HG02623 (cell line): ENCODE results near the gene GLIPR2.
"Not testable (repeated sequence)": the region's sequence is repeated elsewhere in the genome, so short reads cannot be mapped to it uniquely, and the experiment has no call there.

Experiments used
- ATAC-seq: cut with Tn5 transposase; IDR thresholded peaks from one replicate; pipeline ENCODE4 v1.9.1; 2021; ENCODE audit warnings: moderate library complexity; ENCODE audit not compliant: unreplicated experiment

The GLIPR2 gene

GRCh38 chr9:36136272-36136893, at the start of gene GLIPR2:
TSS of gene GLIPR2 (plus strand) at chr9:36136733. CDS start at chr9:36136779, 46 bp downstream.
- peak; percentile 91 for ATAC-seq

GRCh38 chr9:36087054-36087453, 49.5 kb upstream of the GLIPR2 start:
- ATAC-seq = not testable (repeated sequence)

GRCh38 chr9:36088020-36088419, 48.5 kb upstream of the GLIPR2 start:
- no peak for ATAC-seq

DNA sequence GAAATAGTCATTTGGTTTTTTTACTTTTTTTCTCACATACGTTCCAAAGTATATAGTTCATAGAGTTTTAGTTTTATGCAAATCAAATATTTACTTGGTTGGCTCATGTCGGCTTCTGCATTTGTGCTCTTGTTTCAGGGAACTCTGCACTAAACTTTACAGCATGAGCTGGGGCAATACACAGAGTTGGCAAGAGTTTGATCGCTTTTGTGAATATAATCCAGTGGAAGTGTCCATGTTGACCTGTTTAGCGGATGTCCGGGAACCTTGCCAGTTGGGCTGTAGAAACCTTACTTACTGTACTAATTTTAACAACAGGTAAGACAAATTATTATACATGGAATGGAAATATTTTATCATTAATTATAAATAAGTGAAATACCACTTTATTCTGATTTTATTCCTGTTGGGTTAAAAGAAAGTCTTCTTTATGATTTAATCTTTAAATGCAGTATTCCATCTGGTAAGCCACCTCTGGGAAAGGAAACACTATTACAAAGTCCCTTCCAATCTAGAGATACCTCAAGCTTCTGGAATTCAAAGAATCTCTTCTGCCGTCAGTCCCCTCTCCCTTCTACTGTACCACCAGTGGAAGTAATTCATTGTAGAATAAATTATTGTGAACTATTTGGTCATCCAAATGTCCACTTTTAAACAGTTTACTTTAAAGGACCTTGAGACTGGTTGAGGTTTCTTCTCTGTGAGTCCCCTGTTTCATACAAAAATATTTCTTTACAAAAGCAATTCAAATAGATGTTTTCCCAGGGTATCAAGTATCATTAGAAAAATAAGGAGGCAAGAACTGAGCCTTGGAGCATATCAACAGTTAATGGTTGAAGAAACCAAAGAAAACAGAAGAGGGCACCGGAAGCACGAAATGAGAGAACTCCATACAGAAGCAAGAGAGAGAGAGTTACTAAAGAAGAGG, 45.2 kb upstream of the GLIPR2 start:
- no peak for ATAC-seq

DNA sequence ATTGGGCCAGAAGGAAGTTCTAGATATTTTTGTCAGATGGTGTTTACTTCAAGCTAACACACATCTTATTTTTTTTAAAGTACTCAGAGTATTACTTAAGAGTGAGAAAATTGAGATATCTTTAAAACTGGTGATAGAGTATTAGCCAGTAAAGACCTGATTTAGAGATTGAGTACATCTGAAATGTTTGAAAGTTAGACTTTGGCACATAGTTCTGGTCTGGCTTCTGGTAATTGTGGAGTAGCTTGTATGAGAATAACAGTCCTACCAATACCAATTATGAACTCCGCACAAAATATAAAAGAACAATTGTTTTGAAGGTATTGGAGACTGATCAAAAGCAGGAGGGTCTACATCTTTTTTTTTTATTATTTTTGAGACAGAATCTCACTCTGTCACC, 44.5 kb upstream of the GLIPR2 start:
- no peak for ATAC-seq

DNA sequence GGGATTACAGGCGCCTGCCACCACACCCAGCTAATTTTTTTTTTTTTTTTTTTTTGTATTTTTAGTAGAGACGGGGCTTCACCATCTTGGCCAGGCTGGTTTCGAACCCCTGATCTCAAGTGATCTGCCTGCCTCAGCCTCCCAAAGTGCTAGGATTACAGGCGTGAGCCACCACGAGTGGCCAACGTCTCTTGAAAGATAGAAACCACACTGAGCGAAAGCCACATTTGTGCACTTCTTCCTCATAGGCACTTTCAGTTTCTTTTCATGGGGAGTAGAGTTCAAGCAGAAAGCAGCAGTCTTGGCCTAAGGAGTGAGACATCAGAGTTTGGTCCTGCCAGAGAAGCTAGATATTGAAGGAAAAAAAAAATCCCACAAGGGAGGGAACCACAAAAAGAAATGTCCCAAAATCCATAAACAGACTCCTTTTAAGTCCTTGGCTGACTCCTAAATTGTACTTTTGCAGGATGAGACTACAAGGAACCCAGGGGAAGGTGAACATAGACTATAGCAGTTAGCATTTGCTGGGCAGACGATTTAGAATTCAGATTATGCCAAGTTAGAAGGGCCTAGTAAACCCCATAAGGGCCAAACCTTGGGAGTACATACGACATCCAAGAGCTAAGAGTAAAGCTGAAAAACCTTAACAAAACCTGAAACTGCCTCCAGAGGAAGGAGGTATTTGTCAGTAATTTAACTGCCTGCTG, 43.9 kb upstream of the GLIPR2 start:
- peak; percentile 91 for ATAC-seq

DNA sequence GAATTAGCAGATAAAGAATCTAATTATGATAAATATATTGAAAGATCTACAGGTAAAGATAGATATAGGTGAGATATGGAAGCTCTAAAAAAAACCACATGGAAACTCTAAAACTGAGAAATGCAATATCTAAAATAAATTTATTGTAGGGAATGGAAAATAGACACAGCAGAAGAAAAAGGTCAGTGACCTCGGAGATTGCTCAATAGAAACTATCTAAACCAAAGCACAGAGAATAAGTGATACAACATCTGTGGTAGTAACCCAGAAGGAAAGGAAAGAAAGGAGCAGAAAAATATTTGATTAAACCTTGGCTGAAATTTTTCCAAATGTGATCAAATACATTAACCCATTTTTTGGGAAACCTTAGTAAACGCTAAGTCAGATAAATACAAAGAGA, 43.1 kb upstream of the GLIPR2 start:
- ATAC-seq = no peak

GRCh38 chr9:36099718-36100117, 36.8 kb upstream of the GLIPR2 start:
- no peak for ATAC-seq

GRCh38 chr9:36100532-36100931, 36.0 kb upstream of the GLIPR2 start:
- no peak for ATAC-seq

GRCh38 chr9:36101916-36102741, 34.4 kb upstream of the GLIPR2 start:
- no peak for ATAC-seq

DNA sequence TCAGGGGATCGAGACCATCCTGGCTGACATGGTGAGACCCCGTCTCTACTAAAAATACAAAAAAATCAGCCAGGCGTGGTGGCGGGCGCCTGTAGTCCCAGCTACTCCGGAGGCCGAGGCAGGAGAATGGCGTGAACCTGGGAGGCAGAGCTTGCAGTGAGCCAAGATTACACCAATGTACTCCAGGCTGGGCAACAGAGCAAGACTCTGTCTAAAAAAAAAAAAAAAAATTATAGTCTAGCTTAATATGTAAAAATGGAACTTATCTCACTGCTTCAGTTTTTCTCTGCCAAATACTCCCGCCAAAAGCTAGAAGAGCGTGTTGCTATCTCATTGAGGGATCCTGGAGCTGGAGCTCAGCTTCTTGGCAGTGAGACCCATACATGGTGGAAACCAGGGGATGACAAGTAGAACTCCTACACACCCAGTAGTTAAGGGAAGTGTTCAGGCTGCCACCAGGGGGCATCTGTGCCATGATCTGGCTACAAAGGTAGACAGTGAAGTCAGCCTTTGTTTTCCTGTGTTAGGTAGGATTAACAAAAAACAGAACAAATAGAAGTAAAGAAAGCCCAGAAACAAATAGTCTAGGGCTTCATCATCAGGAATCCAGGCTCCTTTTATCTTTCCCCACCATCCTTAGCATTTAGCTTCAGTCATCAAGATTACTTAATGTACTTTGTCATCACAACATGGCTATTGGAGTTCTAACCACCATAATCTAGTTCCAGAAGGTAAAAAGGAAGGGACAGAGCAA, 33.6 kb upstream of the GLIPR2 start:
- no peak for ATAC-seq

- ATAC-seq = no peak
Observed at GRCh38 chr9:36109071-36109470, 27.5 kb upstream of the GLIPR2 start.

GRCh38 chr9:36110434-36110833, 26.1 kb upstream of the GLIPR2 start:
- ATAC-seq = no peak

GRCh38 chr9:36112516-36112915, 24.0 kb upstream of the GLIPR2 start:
- no peak for ATAC-seq

GRCh38 chr9:36113999-36114398, 22.5 kb upstream of the GLIPR2 start:
- no peak for ATAC-seq

GRCh38 chr9:36116593-36116992, 19.9 kb upstream of the GLIPR2 start:
- ATAC-seq = no peak

DNA sequence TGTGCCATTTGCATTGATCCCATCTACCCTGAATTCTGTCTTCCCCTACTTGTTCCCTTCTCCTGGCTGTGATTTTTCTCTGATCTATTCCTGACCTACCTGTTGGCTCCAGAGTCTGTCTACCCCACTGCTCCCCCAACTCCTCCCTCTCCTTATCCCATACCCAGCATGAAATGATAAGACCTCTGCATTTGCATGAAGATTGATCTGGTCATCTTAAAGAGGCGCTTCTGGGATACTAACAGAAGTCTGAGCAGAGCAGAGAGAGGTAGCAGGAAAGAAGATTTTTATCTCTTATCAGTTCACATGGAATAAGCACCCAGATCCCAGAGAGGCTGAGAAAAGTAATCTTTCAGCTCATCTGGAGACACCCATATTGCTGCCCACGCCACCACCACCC, 18.3 kb upstream of the GLIPR2 start:
- no peak for ATAC-seq

GRCh38 chr9:36118706-36119105, 17.8 kb upstream of the GLIPR2 start:
- ATAC-seq = no peak

DNA sequence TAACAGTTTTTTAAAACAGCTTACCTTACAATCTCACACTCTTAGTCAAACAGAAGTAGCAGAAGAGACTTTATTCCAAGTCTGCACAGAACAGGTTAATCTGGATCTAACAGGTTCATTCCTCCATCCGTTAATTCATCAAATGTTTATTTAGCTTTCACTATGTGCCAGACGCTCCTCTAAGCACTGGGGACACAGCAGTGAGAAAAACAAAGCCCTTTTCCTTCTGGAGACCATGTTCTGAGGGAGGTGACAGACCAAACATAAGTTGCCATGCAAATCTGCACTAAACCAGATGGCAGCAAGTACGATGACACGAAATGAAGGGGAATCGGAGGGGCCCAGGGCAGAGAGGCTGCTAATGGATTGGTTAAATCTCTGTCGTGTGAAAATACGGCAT, 17.1 kb upstream of the GLIPR2 start:
- no peak for ATAC-seq

DNA sequence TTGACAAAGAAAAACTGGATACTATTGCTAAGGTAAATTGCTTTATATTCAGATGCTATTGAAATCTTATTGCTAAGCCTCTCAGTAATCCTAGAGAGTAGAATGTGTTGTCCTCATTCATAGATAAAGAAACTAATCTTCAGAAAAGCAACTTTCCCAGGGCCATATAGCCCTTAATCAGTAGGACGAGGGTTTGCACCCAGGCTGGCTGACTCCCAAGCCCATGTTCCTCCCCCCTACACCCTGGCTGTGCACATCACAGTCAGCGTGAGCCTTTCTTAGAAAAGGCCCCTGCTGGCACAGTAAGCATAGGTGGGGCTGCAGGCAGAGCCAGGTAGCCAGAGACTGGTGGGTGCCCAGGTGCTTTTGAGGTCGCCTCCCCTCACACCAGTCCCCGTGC, 15.8 kb upstream of the GLIPR2 start:
- no peak for ATAC-seq
